OCI-LY1 (cell line): Measurements from ENCODE around the gene TRAPPC4.

Experiments used
- CTCF ChIP-seq: fragments of 200-600 bp; sonication (generic), shearing (Covaris generic); IDR thresholded peaks from 2 replicates; pipeline ENCODE4 v1.5.1; 2017; ENCODE audit warnings: mild to moderate bottlenecking, antibody characterized with exemption, low read length, moderate library complexity, mixed read lengths
- EZH2 ChIP-seq: fragments of 200-600 bp; sonication (generic), shearing (Covaris generic); IDR thresholded peaks from 2 replicates; pipeline ENCODE4 v1.8.0; 2017; ENCODE audit warnings: borderline replicate concordance, mixed run types, mild to moderate bottlenecking, antibody characterized with exemption, low read length, moderate library complexity, mixed read lengths

- TF ChIP-seq CTCF (no peak), EZH2 (no peak)
Measured at GRCh38 chr11:119042927-119043326, 24.4 kb downstream of the TRAPPC4 start.
